GM12891 (cell line): ENCODE data around the gene RAD51AP2.

Source experiments
- PAX5 ChIP-seq: IDR thresholded peaks from 2 replicates; pipeline ENCODE4 v1.6.1; 2011; ENCODE audit warnings: low read length, moderate library complexity, mild to moderate bottlenecking; ENCODE audit not compliant: insufficient read depth, severe bottlenecking
- POLR2A ChIP-seq: IDR thresholded peaks from 2 replicates; pipeline ENCODE4 v1.6.1; 2011; ENCODE audit warnings: low read depth, low read length, control low read depth
- POLR2AphosphoS5 ChIP-seq: IDR thresholded peaks from 2 replicates; pipeline ENCODE4 v1.6.1; 2011; ENCODE audit warnings: low read depth, low read length, control low read depth
- POU2F2 ChIP-seq: IDR thresholded peaks from 2 replicates; pipeline ENCODE4 v1.6.1; 2011; ENCODE audit warnings: low read depth, mild to moderate bottlenecking, control low read depth, low read length, moderate library complexity
- SPI1 ChIP-seq: IDR thresholded peaks from 2 replicates; pipeline ENCODE4 v1.6.1; 2011; ENCODE audit warnings: low read depth, low read length, control low read depth
- TAF1 ChIP-seq: IDR thresholded peaks from 2 replicates; pipeline ENCODE4 v1.6.1; 2011; ENCODE audit warnings: low read depth, low read length, control low read depth

DNA sequence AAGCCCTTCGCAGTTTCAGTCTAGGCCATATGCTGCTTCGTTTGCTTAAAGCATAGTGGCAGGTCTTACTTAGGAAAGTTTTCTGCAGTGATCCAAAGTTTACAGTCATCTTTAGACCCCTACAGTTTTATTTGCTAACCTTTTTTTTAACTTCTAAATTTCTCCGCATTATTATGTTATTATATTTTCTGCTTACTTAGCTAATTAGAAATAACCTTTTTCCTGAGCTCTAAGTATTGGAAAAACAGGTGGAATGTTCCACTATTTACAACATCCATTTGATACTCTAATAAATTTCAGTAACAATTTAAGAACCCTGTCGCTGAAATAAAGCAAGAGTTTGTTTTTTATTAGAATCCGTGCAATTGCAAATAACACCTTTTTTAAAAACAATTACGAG lies 4.1 kb upstream of the RAD51AP2 start:
- TF ChIP-seq POU2F2 (no peak), POLR2A (no peak), TAF1 (no peak), POLR2AphosphoS5 (no peak), SPI1 (no peak), PAX5 (no peak)
